ENCODE measurements around the gene NOTCH4. TPM values are rescaled to one million over a fixed set of nuclear protein-coding genes. Genes with fewer than 3 reads are reported as not detected.

NOTCH4 gene
- total and polyA plus RNA-seq, 9 of the 15 experiments (the other 6 are each of a cell fraction or from before 2014, with no cell fraction given), result 0.24 to 4.3 (median 1.7) TPM

GRCh38 chr6:32175711-32176475 is 48.0 kb downstream of the NOTCH4 start, which contains the start of gene AGPAT1 (continued):
- TF ChIP-seq ZNF318 (IDR thresholded peaks at IDR 0.05; ENCODE audit: borderline replicate concordance in 1 of 2, low read depth in 1 of 2) (peak in 1 of 2 experiments; percentile 26; a peak in 1 of 4 replicates), ZNF384 (IDR thresholded peaks at IDR 0.05; ENCODE audit: low read depth, low read length) (peak; percentile 62; the same call in 1 of the 2 replicates), CHD1 (IDR thresholded peaks at IDR 0.05; ENCODE audit: low read length) (peak; percentile 66), NR1H2 (CRISPR knock-in tag; IDR thresholded peaks at IDR 0.05) (no peak), SMAD1 (IDR thresholded peaks at IDR 0.05; ENCODE audit: low read depth, low read length, partially characterized antibody) (no peak), TAF1 (IDR thresholded peaks at IDR 0.05; ENCODE audit: control insufficient read depth, extremely low read depth, insufficient read depth, low read length, severe bottlenecking) (peak; percentile 54), HOXB6 (CRISPR knock-in tag; IDR thresholded peaks at IDR 0.05; ENCODE audit: borderline replicate concordance) (no peak), ARHGAP35 (IDR thresholded peaks at IDR 0.05; ENCODE audit: partially characterized antibody) (no peak), FUS (optimal IDR thresholded peaks at IDR 0.05; ENCODE audit: low read depth, low read length) (no peak), ZNF717 (CRISPR knock-in tag; IDR thresholded peaks at IDR 0.05) (no peak), NBN (IDR thresholded peaks at IDR 0.05; ENCODE audit: low read depth) (peak; percentile 85), NR2C2 (CRISPR knock-in tag; IDR thresholded peaks at IDR 0.05) (no peak), NR2C2 (tag; IDR thresholded peaks at IDR 0.05) (peak; percentile 65; the same call in 1 of the 2 replicates), FOSL1 (tag; conservative IDR thresholded peaks at IDR 0.05) (no peak), WHSC1 (IDR thresholded peaks at IDR 0.05; ENCODE audit: low read length) (no peak), ZNF584 (CRISPR knock-in tag; IDR thresholded peaks at IDR 0.05; ENCODE audit: low read depth) (no peak), LARP7 (IDR thresholded peaks at IDR 0.05) (peak; percentile 99), KAT2B (IDR thresholded peaks at IDR 0.05; ENCODE audit: low read depth, low read length) (no peak), POLR2A (conservative IDR thresholded peaks at IDR 0.05) (peak; percentile 71), C11orf30 (IDR thresholded peaks at IDR 0.05; ENCODE audit: low read depth) (no peak), EHMT2 (IDR thresholded peaks at IDR 0.05) (peak; percentile 68), GABPB1 (CRISPR knock-in tag; IDR thresholded peaks at IDR 0.05) (peak; percentile 90), ZNF444 (CRISPR knock-in tag; IDR thresholded peaks at IDR 0.05) (no peak), ARID1B (IDR thresholded peaks at IDR 0.05) (peak; percentile 35)

Data from K562 (cell line).